Heart left ventricle (tissue), 16 donors: ENCODE results near the gene MAST4. TPM values are rescaled to one million over a fixed set of nuclear protein-coding genes. Genes with fewer than 3 reads are reported as not detected.

Source experiments
- ATAC-seq, 4 donors: fragments of 200-7000 bp; cut with Tn5 transposase; one replicate each; pipeline ENCODE4 v1.9.1; 2020 to 2022; ENCODE audit warnings: moderate library complexity in 4 of 4, mild to moderate bottlenecking in 3 of 4, moderate number of reproducible peaks in 1 of 4
- DNase-seq, 5 donors: peaks; one replicate each; pipeline ENCODE4 v3.0.0-alpha.2; 2020
- H3K27ac ChIP-seq, 12 donors: fragments of 200-600 bp; sonication (generic) in 4 of 12; one replicate each; pipeline versions ENCODE4 v1.5.0 to v1.8.0; 2016 to 2022; ENCODE audit warnings: mild to moderate bottlenecking in 2 of 12
- H3K27me3 ChIP-seq, 9 donors: fragments of 200-600 bp; sonication (generic) in 2 of 9; one replicate each; pipeline versions ENCODE4 v1.5.1 to v1.8.0; 2016 to 2022; ENCODE audit warnings: mild to moderate bottlenecking in 3 of 9
- H3K36me3 ChIP-seq, 9 donors: fragments of 200-600 bp; sonication (generic) in 2 of 9; one replicate each; pipeline versions ENCODE4 v1.5.0 to v1.8.0; 2018 to 2022; ENCODE audit warnings: mild to moderate bottlenecking in 2 of 9
- H3K4me1 ChIP-seq, 12 donors: fragments of 200-600 bp; sonication (generic) in 4 of 12; one replicate each; pipeline versions ENCODE4 v1.5.0 to v1.8.0; 2016 to 2022; ENCODE audit warnings: mild to moderate bottlenecking in 3 of 12
- H3K4me3 ChIP-seq, 12 donors: fragments of 200-600 bp; sonication (generic) in 4 of 12; one replicate each; pipeline versions ENCODE4 v1.5.0 to v1.8.0; 2017 to 2022; ENCODE audit warnings: mild to moderate bottlenecking in 9 of 12, moderate library complexity in 4 of 12
- H3K9me3 ChIP-seq, 12 donors: fragments of 200-600 bp; sonication (generic) in 4 of 12; one replicate each; pipeline versions ENCODE4 v1.5.0 to v1.8.0; 2016 to 2022; ENCODE audit warnings: mild to moderate bottlenecking in 1 of 12
- POLR2A ChIP-seq, 2 donors: fragments of 450-650 bp; IDR thresholded peaks; one replicate each; pipeline ENCODE4 v1.6.1; 2017; ENCODE audit warnings: antibody characterized with exemption in 2 of 2, mild to moderate bottlenecking in 2 of 2, moderate library complexity in 2 of 2
- WGBS, 4 donors: extraction: QIAGEN DNeasy Blood & Tissue Kit in 2 of 4; methylation state at CpG; one replicate each; pipeline versions ENCODE4 v1.1.5 to v1.1.7; 2013 to 2018; 5-methylcytosine and 5-hydroxymethylcytosine counted together
- intact Hi-C, 10 donors: fragments of 100-400 bp; cut with DNase I; formaldehyde crosslinking; loops; one replicate each; pipeline versions ENCODE4 v1.11.1 to v1.14.2; 2022
- polyA plus RNA-seq, 2 donors: library from polyadenylated mRNA; stranded (reverse); fragments of 200-250 nt; gene quantifications; one replicate each; pipeline ENCODE4 v1.2.3, GENCODE V29; 2013
- total RNA-seq, 9 donors: library from RNA; depleted of rRNA in 2 of 9; stranded (reverse); fragments of >200 nt in 2 of 9; fragmentation: NEBNext Ultra II Directional in 3 of 9; extraction: Animal tissue kit (Norgen Biotek cat#: 25700) in 3 of 9; gene quantifications; one replicate each; pipeline versions ENCODE4 v1.1.0 to v1.2.4, GENCODE V29; 2016 to 2023
- TF ChIP-seq, protein P1 (sequence below), 12 donors: fragments of 200-600 bp; sonication (generic) in 4 of 12; IDR thresholded peaks; one replicate each; pipeline versions ENCODE4 v1.5.0 to v1.8.0; 2018 to 2022; ENCODE audit warnings: antibody characterized with exemption in 12 of 12, mild to moderate bottlenecking in 5 of 12
- donor health status: ischemic (EF 13 %, LVEDD 7.1; RV severe dilation, severe dysfunction).
- donor health status: healthy with polysubstance abuse.
- donor health status: DM: no; HTN: yes; CAD: no.
- donor health status: DM: no; HTN: no; CAD: no.
- donor health status: ischemic (EF 25% LVEDD 6.9; RV normal size, moderate dysfunction).
- donor health status: ischemic (EF 25% LVEDD 5.7; RV mildly dilated, moderate dysfunction).
- donor health status: healthy.
- donor health status: DM: yes; HTN: yes; CAD: no.
- donor health status: ischemic (EF 35%, LVEDD 5.7; RV mildly dilated, moderate dysfunction).
- donor health status: nonischemic (EF 11% LVEDD 7.7; RV severe dilation, severe dysfunction).
- donor health status: DM: yes; HTN: yes; CAD: no.
- donor health status: PGD.
- donor health status: ischemic (EF 29% LVEDD 5.4; RV normal size, mild dysfunction).
- donor health status: nonischemic (EF 23%, LVEDD 6.1; RV moderate dilation, normal function).

MAST4 gene
- total and polyA plus RNA-seq, 11 donors, result 26.8 to 96.2 (median 68.1) TPM

- Histone ChIP-seq H3K4me3 (no peak overlapping the region), H3K27ac (no peak overlapping the region), H3K4me1 (peaks cover 0 to 38% (median 4%) of the 10 kb centered on the region in 12 donors), H3K9me3 (no peaks in the 10 kb centered on the region), H3K36me3 (no peaks in the 10 kb centered on the region), H3K27me3 (no peaks in the 10 kb centered on the region)
- ATAC-seq, result no peak
- no peak for DNase-seq
- no peak for TF ChIP-seq POLR2A (IDR thresholded peaks at IDR 0.05)
- TF ChIP-seq, protein P1, sequence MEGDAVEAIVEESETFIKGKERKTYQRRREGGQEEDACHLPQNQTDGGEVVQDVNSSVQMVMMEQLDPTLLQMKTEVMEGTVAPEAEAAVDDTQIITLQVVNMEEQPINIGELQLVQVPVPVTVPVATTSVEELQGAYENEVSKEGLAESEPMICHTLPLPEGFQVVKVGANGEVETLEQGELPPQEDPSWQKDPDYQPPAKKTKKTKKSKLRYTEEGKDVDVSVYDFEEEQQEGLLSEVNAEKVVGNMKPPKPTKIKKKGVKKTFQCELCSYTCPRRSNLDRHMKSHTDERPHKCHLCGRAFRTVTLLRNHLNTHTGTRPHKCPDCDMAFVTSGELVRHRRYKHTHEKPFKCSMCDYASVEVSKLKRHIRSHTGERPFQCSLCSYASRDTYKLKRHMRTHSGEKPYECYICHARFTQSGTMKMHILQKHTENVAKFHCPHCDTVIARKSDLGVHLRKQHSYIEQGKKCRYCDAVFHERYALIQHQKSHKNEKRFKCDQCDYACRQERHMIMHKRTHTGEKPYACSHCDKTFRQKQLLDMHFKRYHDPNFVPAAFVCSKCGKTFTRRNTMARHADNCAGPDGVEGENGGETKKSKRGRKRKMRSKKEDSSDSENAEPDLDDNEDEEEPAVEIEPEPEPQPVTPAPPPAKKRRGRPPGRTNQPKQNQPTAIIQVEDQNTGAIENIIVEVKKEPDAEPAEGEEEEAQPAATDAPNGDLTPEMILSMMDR (IDR thresholded peaks at IDR 0.05), result no peak
- intact Hi-C loops, result no loop called here
- 52 to 63% (median 58%) methylated on average over 3 of the region's 3 CpGs for WGBS, 4 donors
Observed at GRCh38 chr5:66680221-66680620, 84.0 kb downstream of the MAST4 start.

- Histone ChIP-seq H3K9me3 (no peaks in the 10 kb centered on the region), H3K27ac (no peak overlapping the region), H3K36me3 (no peaks in the 10 kb centered on the region), H3K4me1 (peaks cover 0 to 38% (median 2%) of the 10 kb centered on the region in 12 donors), H3K27me3 (no peaks in the 10 kb centered on the region), H3K4me3 (no peak overlapping the region)
- intact Hi-C loops, result no loop called here
- no peak for ATAC-seq
- DNase-seq, result no peak
- WGBS, 4 donors, result 95 to 98% (median 96%) methylated on average over 3 of the region's 3 CpGs
- no peak for TF ChIP-seq POLR2A (IDR thresholded peaks at IDR 0.05)
- TF ChIP-seq, protein P1 (IDR thresholded peaks at IDR 0.05), result peak in 5 of 12 donors; percentile 7 to 27 (median 11)
Observed at GRCh38 chr5:66680804-66681203, 84.6 kb downstream of the MAST4 start.

DNA sequence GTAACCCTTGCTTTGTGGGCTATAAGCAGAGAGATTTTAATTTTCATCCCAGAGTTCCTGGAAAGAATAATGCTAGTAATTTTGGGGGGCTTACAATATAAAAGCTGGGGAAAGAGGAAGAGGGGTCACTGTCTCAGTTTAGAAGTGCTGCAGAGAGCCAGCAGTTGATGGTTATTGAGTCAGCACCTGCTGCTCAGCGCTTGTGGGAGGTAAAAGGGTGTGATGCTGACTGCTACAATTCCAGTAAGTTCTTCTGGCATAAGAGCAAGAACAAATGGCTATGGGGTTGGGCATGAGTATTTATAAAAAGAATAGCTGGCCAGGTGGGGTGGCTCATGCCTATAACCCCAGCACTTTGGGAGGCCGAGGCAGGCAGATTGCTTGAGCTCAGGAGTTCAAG lies 88.5 kb downstream of the MAST4 start:
- ATAC-seq (no peak), DNase-seq (no peak)
- TF ChIP-seq POLR2A (IDR thresholded peaks at IDR 0.05), result no peak
- TF ChIP-seq, protein P1 (IDR thresholded peaks at IDR 0.05), result no peak
- Histone ChIP-seq H3K36me3 (no peaks in the 10 kb centered on the region), H3K27me3 (no peaks in the 10 kb centered on the region), H3K4me3 (no peak overlapping the region), H3K27ac (no peak overlapping the region), H3K4me1 (peaks cover 0 to 34% (median 0%) of the 10 kb centered on the region in 12 donors), H3K9me3 (no peaks in the 10 kb centered on the region)
- 91 to 97% (median 94%) methylated on average over 2 of the region's 2 CpGs for WGBS, 4 donors
- intact Hi-C loops, result no loop called here

- Histone ChIP-seq H3K9me3 (no peaks in the 10 kb centered on the region), H3K27me3 (no peaks in the 10 kb centered on the region), H3K4me1 (no peaks in the 10 kb centered on the region), H3K4me3 (no peak overlapping the region), H3K27ac (no peak overlapping the region), H3K36me3 (no peaks in the 10 kb centered on the region)
- DNase-seq (no peak), ATAC-seq (peak in 2 of 4 donors; percentile 19 to 25)
- WGBS, 4 donors, result 76 to 86% (median 81%) methylated on average over 5 of the region's 5 CpGs
- intact Hi-C loops, result no loop called here
- TF ChIP-seq, protein P1 (IDR thresholded peaks at IDR 0.05), result no peak
- no peak for TF ChIP-seq POLR2A (IDR thresholded peaks at IDR 0.05)
Observed at GRCh38 chr5:66689522-66690220, 93.5 kb downstream of the MAST4 start.
